Gastrocnemius medialis (tissue), 4 donors: ENCODE data around the gene SLC35G1. TPM values are rescaled to one million over a fixed set of nuclear protein-coding genes. Genes with fewer than 3 reads are reported as not detected.

Source experiments
- ATAC-seq, 2 donors: fragments of 150-250 bp; one replicate each; pipeline ENCODE4 v1.9.1; 2016
- DNase-seq, 2 donors: peaks; one replicate each; pipeline ENCODE4 v3.0.0-alpha.2; 2019
- H3K27ac ChIP-seq, 4 donors: fragments of 200-600 bp; sonication (generic); 1 replicate in 1 of 4; 2 replicates in 3 of 4; pipeline ENCODE4 v1.5.1; 2016 to 2018; ENCODE audit warnings: mild to moderate bottlenecking in 2 of 4, moderate library complexity in 1 of 4
- H3K27me3 ChIP-seq, 3 donors: fragments of 200-600 bp; sonication (generic) in 2 of 3; 1 replicate in 1 of 3; 2 replicates in 2 of 3; pipeline versions ENCODE4 v1.5.1 to v1.6.0; 2016 to 2019; ENCODE audit warnings: mild to moderate bottlenecking in 1 of 3, moderate library complexity in 1 of 3
- H3K36me3 ChIP-seq, 2 donors: fragments of 200-600 bp; sonication (generic) in 1 of 2; one replicate each; pipeline ENCODE4 v1.5.1; 2017 to 2018
- H3K4me1 ChIP-seq, 2 donors: fragments of 200-600 bp; sonication (generic) in 1 of 2; one replicate each; pipeline ENCODE4 v1.5.1; 2016 to 2017; ENCODE audit warnings: mild to moderate bottlenecking in 2 of 2
- H3K4me3 ChIP-seq, 4 donors: fragments of 200-600 bp; sonication (generic) in 3 of 4; 1 replicate in 1 of 4; 2 replicates in 3 of 4; pipeline ENCODE4 v1.5.1; 2016 to 2019; ENCODE audit warnings: mild to moderate bottlenecking in 2 of 4
- H3K9me3 ChIP-seq, 3 donors: fragments of 200-600 bp; sonication (generic) in 2 of 3; 1 replicate in 1 of 3; 2 replicates in 2 of 3; pipeline ENCODE4 v1.5.1; 2016 to 2019
- CTCF ChIP-seq, 5 experiments: fragments of 450-650 bp in 3 of 5; fragments of 200-600 bp in 2 of 5; sonication (generic) in 2 of 5; IDR thresholded peaks in 4 of 5; conservative IDR thresholded peaks in 1 of 5; 1 replicate in 4 of 5; 2 replicates in 1 of 5; pipeline ENCODE4 v1.5.1; 2016 to 2019; ENCODE audit warnings: antibody characterized with exemption in 5 of 5, mild to moderate bottlenecking in 3 of 5, moderate library complexity in 3 of 5
- POLR2A ChIP-seq, 2 donors: fragments of 450-650 bp; IDR thresholded peaks; one replicate each; pipeline ENCODE4 v1.6.1; 2017; ENCODE audit warnings: antibody characterized with exemption in 2 of 2, mild to moderate bottlenecking in 2 of 2, moderate library complexity in 2 of 2
- in situ Hi-C, 4 donors: fragments of 200-750 bp; cut with MboI; loops; one replicate each; pipeline versions ENCODE4 v1.15.0 to v1.8.0; 2017; ENCODE audit warnings: low sequenced_read_pairs in 4 of 4
- intact Hi-C: fragments of 100-400 bp; cut with DNase I; formaldehyde crosslinking; loops from one replicate; pipeline ENCODE4 v1.15.1; 2023; ENCODE audit warnings: low total_unique reads
- total RNA-seq, 4 donors: library from RNA; depleted of rRNA; stranded (reverse); fragments of >200 nt; gene quantifications; one replicate each; pipeline versions ENCODE4 v1.1.0 to v1.2.3, GENCODE V29; 2016

Gene SLC35G1
- total RNA-seq, 4 donors from 2014 or later: 0.78 to 3.4 (median 0.97) TPM

DNA sequence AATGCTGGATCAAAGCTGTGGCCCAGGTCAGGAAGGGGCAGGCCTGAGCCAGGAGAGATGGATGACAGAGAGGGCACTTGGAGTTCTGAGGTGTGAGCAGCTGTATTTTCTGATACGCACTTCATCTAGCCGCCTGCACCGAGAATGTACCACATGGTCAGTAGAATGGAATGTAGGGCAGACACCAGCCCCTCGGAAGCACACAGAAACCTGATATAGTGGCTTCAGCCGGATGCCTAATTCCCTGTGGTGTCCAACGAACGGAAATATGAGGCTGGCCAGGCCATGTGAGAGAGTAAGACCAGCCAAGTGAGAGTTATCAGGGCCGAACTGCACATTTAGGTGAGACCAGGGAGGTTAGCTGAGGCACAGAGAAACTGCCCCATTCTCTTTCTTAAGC, 53.3 kb downstream of the SLC35G1 start:
- Histone ChIP-seq H3K36me3 (no peaks in the 10 kb centered on the region), H3K27ac (peak overlapping the region; percentile 78 to 88 (median 82)), H3K9me3 (no peaks in the 10 kb centered on the region), H3K27me3 (no peaks in the 10 kb centered on the region), H3K4me1 (peaks cover 31 to 37% of the 10 kb centered on the region in 2 donors), H3K4me3 (peak overlapping the region in 1 of 4 donors; percentile 23)
- in situ Hi-C loops: no loop called here
- peak; percentile 86 to 88 for DNase-seq
- intact Hi-C loops: loop anchor here (2.0 kb wide), 3 partner anchors 46 to 266 kb away; partner anchors contain the start of gene PLCE1
- TF ChIP-seq CTCF (IDR thresholded peaks at IDR 0.05 in 4 of 5, conservative IDR thresholded peaks at IDR 0.05 in 1 of 5) (no peak), POLR2A (IDR thresholded peaks at IDR 0.05) (no peak)
- peak; percentile 99 for ATAC-seq

DNA sequence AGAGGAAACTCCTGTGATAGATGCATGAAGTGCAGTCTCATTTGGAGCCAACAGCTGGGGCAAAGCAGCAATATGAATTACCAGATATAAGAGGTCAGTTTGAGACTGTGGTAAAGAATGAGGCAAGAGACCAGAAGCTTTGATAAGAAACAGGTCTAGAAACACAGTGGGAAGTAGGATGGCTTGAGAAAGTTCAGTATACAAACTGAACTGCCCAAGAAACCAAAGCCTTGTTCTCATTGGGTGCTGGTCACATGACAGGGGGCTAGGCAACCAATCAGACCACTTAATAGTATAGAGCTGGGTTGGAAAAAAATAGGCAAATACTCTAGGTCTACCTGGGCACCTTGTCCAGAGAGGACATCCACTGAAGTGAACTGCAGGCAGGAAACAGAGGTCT, 53.7 kb downstream of the SLC35G1 start:
- TF ChIP-seq CTCF (IDR thresholded peaks at IDR 0.05 in 4 of 5, conservative IDR thresholded peaks at IDR 0.05 in 1 of 5) (no peak), POLR2A (IDR thresholded peaks at IDR 0.05) (no peak)
- H3K36me3 ChIP-seq: no peaks in the 10 kb centered on the region
- ATAC-seq (peak; percentile 16 to 35), DNase-seq (no peak)
- H3K4me3 ChIP-seq: peak overlapping the region in 1 of 4 donors; percentile 23
- H3K27ac ChIP-seq: peak overlapping the region; percentile 78 to 88 (median 82)
- H3K9me3 ChIP-seq: no peaks in the 10 kb centered on the region
- no peaks in the 10 kb centered on the region for H3K27me3 ChIP-seq
- intact Hi-C loops: loop anchor here (2.0 kb wide), 3 partner anchors 45 to 265 kb away; partner anchors contain the start of gene PLCE1
- in situ Hi-C loops: no loop called here
- H3K4me1 ChIP-seq: peaks cover 26 to 32% of the 10 kb centered on the region in 2 donors

DNA sequence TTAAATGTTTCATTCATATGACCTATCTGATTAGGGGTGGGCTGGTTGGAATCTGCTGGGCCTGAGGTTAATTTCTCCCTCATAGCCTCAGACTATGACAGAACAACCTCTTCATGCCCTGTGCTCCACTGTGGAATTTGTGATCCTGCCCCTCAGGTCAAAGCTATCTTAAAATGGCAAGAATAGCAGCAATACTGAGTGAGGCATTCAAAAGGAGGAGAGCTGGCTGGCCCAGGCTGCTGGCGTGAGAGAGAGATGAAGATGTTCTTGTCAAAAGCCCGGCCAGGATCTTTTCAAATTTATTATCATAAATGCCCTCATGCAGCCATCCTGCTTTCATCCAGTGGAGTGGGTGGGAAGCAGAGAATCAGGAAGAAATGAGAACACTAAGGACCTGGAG, 58.1 kb downstream of the SLC35G1 start:
- Histone ChIP-seq H3K4me3 (no peak overlapping the region), H3K27me3 (no peaks in the 10 kb centered on the region), H3K4me1 (peaks cover 6 to 9% of the 10 kb centered on the region in 2 donors), H3K36me3 (no peaks in the 10 kb centered on the region), H3K27ac (no peak overlapping the region), H3K9me3 (no peaks in the 10 kb centered on the region)
- DNase-seq: no peak
- no peak for TF ChIP-seq POLR2A (IDR thresholded peaks at IDR 0.05)
- no peak for TF ChIP-seq CTCF (IDR thresholded peaks at IDR 0.05 in 4 of 5, conservative IDR thresholded peaks at IDR 0.05 in 1 of 5)
- intact Hi-C loops (no loop called here), in situ Hi-C loops (no loop called here)
- no peak for ATAC-seq

Other genes with a start within 250 kb of the SLC35G1 start
- 10 to 100 TPM in 1 of 4 donors, 1 to 10 TPM in 3; 4.9 to 10.5 (median 5.5) TPM for gene FRA10AC1, start 191.4 kb upstream of the SLC35G1 start, total RNA-seq
- gene LGI1, start 136.0 kb upstream of the SLC35G1 start, total RNA-seq: 10 to 100 TPM in 1 of 4 donors, under 1 TPM in 1, not detected in 2; 0.33 to 12.6 TPM
- 1 to 10 TPM; 2.7 to 5.9 (median 3.8) TPM for gene PLCE1, start 100.0 kb downstream of the SLC35G1 start, total RNA-seq